OCI-LY1 (cell line): Measurements from ENCODE around the gene AFTPH.

Source experiments
- H2AFZ ChIP-seq: fragments of 200-600 bp; sonication (generic), shearing (Covaris generic); 2 replicates; pipeline ENCODE4 v1.6.0; 2014; ENCODE audit warnings: antibody characterized with exemption, mild to moderate bottlenecking, low read length
- H3F3A ChIP-seq: fragments of 200-600 bp; sonication (generic), shearing (Covaris generic); 2 replicates; pipeline ENCODE4 v1.6.0; 2014; ENCODE audit warnings: mild to moderate bottlenecking, antibody characterized with exemption, low read length, moderate library complexity; ENCODE audit not compliant: insufficient read depth
- H3K27ac ChIP-seq: fragments of 200-600 bp; sonication (generic); 2 replicates; pipeline ENCODE4 v1.5.1; 2014; ENCODE audit warnings: low read length, mixed run types, mild to moderate bottlenecking, low read depth; ENCODE audit not compliant: poor library complexity, severe bottlenecking
- H3K27me3 ChIP-seq: fragments of 200-600 bp; sonication (generic); 2 replicates; pipeline ENCODE4 v1.6.0; 2014; ENCODE audit warnings: antibody characterized with exemption, mild to moderate bottlenecking, low read length, moderate library complexity; ENCODE audit not compliant: insufficient read depth
- H3K36me3 ChIP-seq: fragments of 200-600 bp; sonication (generic); 2 replicates; pipeline ENCODE4 v1.6.1; 2014; ENCODE audit warnings: mild to moderate bottlenecking, antibody characterized with exemption, low read length, moderate library complexity, mixed read lengths; ENCODE audit not compliant: insufficient read depth
- H3K4me1 ChIP-seq: fragments of 200-600 bp; sonication (generic); 2 replicates; pipeline ENCODE4 v1.5.1; 2014; ENCODE audit warnings: mild to moderate bottlenecking, low read length, moderate library complexity; ENCODE audit not compliant: insufficient read depth, severe bottlenecking
- H3K4me2 ChIP-seq: fragments of 200-600 bp; sonication (generic), shearing (Covaris generic); 2 replicates; pipeline ENCODE4 v1.6.1; 2014; ENCODE audit warnings: low read length
- H3K4me3 ChIP-seq: fragments of 200-600 bp; sonication (generic); 2 replicates; pipeline ENCODE4 v1.5.1; 2014; ENCODE audit warnings: low read length, low read depth, mild to moderate bottlenecking, mixed read lengths; ENCODE audit not compliant: poor library complexity, severe bottlenecking
- H3K79me2 ChIP-seq: fragments of 200-600 bp; shearing (Covaris generic); 2 replicates; pipeline ENCODE4 v1.6.1; 2016; ENCODE audit warnings: mixed run types, low read length, mixed read lengths; ENCODE audit not compliant: insufficient read depth
- H3K9ac ChIP-seq: fragments of 200-600 bp; sonication (generic), shearing (Covaris generic); 2 replicates; pipeline ENCODE4 v1.6.1; 2014; ENCODE audit warnings: mild to moderate bottlenecking, low read length, mixed read lengths
- H3K9me2 ChIP-seq: fragments of 200-600 bp; sonication (generic), shearing (Covaris generic); 2 replicates; pipeline ENCODE4 v1.6.1; 2014; ENCODE audit warnings: low read depth, mild to moderate bottlenecking, low read length, mixed read lengths
- H3K9me3 ChIP-seq: fragments of 200-600 bp; shearing (Covaris generic); 2 replicates; pipeline ENCODE4 v1.6.1; 2014; ENCODE audit warnings: low read length, mixed read lengths
- H4K20me1 ChIP-seq: fragments of 200-600 bp; sonication (generic), shearing (Covaris generic); 2 replicates; pipeline ENCODE4 v1.6.0; 2016; ENCODE audit warnings: mild to moderate bottlenecking, low read length; ENCODE audit not compliant: insufficient read depth
- EZH2 ChIP-seq: fragments of 200-600 bp; sonication (generic), shearing (Covaris generic); IDR thresholded peaks from 2 replicates; pipeline ENCODE4 v1.8.0; 2017; ENCODE audit warnings: borderline replicate concordance, mixed run types, mild to moderate bottlenecking, antibody characterized with exemption, low read length, moderate library complexity, mixed read lengths
- TF ChIP-seq, protein P1 (sequence below): fragments of 200-600 bp; sonication (generic), shearing (Covaris generic); IDR thresholded peaks from 2 replicates; pipeline ENCODE4 v1.5.1; 2017; ENCODE audit warnings: mild to moderate bottlenecking, antibody characterized with exemption, low read length, moderate library complexity, mixed read lengths

Gene AFTPH

GRCh38 chr2:64595397-64596176 is 71.5 kb downstream of the AFTPH start:
- no peak for TF ChIP-seq EZH2
- TF ChIP-seq, protein P1, sequence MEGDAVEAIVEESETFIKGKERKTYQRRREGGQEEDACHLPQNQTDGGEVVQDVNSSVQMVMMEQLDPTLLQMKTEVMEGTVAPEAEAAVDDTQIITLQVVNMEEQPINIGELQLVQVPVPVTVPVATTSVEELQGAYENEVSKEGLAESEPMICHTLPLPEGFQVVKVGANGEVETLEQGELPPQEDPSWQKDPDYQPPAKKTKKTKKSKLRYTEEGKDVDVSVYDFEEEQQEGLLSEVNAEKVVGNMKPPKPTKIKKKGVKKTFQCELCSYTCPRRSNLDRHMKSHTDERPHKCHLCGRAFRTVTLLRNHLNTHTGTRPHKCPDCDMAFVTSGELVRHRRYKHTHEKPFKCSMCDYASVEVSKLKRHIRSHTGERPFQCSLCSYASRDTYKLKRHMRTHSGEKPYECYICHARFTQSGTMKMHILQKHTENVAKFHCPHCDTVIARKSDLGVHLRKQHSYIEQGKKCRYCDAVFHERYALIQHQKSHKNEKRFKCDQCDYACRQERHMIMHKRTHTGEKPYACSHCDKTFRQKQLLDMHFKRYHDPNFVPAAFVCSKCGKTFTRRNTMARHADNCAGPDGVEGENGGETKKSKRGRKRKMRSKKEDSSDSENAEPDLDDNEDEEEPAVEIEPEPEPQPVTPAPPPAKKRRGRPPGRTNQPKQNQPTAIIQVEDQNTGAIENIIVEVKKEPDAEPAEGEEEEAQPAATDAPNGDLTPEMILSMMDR: no peak
- Histone ChIP-seq H3K27ac (no peak overlapping the region), H3F3A (no peaks in the 10 kb centered on the region), H3K36me3 (peaks cover 28% of the 10 kb centered on the region), H3K4me1 (peaks cover 6% of the 10 kb centered on the region), H3K9me3 (no peaks in the 10 kb centered on the region), H3K9me2 (no peaks in the 10 kb centered on the region), H3K4me2 (no peak overlapping the region), H3K79me2 (no peaks in the 10 kb centered on the region), H3K4me3 (no peak overlapping the region), H2AFZ (no peak overlapping the region), H3K27me3 (no peaks in the 10 kb centered on the region), H3K9ac (no peak overlapping the region), H4K20me1 (no peaks in the 10 kb centered on the region)

- peaks cover 6% of the 10 kb centered on the region for H3K4me1 ChIP-seq
- H3K4me2 ChIP-seq: no peak overlapping the region
- H3K4me3 ChIP-seq: no peak overlapping the region
- H3K9me3 ChIP-seq: no peaks in the 10 kb centered on the region
- H2AFZ ChIP-seq: no peak overlapping the region
- H3K9me2 ChIP-seq: no peaks in the 10 kb centered on the region
- peaks cover 5% of the 10 kb centered on the region; the same call in 1 of the 2 replicates for H3K36me3 ChIP-seq
- H3F3A ChIP-seq: no peaks in the 10 kb centered on the region
- no peaks in the 10 kb centered on the region for H3K27me3 ChIP-seq
- no peak for TF ChIP-seq EZH2
- TF ChIP-seq, protein P1: no peak
- no peaks in the 10 kb centered on the region for H3K79me2 ChIP-seq
- H4K20me1 ChIP-seq: no peaks in the 10 kb centered on the region
- H3K9ac ChIP-seq: no peak overlapping the region
- no peak overlapping the region for H3K27ac ChIP-seq
Measured at GRCh38 chr2:64598226-64598625, 74.1 kb downstream of the AFTPH start.

- Histone ChIP-seq H3K4me3 (no peak overlapping the region), H3K9me3 (no peaks in the 10 kb centered on the region), H3K36me3 (no peaks in the 10 kb centered on the region; the same call in 1 of the 2 replicates), H3K4me2 (no peak overlapping the region), H3K9me2 (no peaks in the 10 kb centered on the region), H4K20me1 (no peaks in the 10 kb centered on the region), H3F3A (no peaks in the 10 kb centered on the region), H3K9ac (no peak overlapping the region), H3K4me1 (peaks cover 6% of the 10 kb centered on the region), H3K79me2 (no peaks in the 10 kb centered on the region), H2AFZ (no peak overlapping the region), H3K27me3 (no peaks in the 10 kb centered on the region), H3K27ac (no peak overlapping the region)
- TF ChIP-seq, protein P1: no peak
- no peak for TF ChIP-seq EZH2
Measured at GRCh38 chr2:64599469-64599868, 75.3 kb downstream of the AFTPH start.
